ENCODE measurements around the gene PHC2.

Gene PHC2

GRCh38 chr1:33354707-33355316, 76.1 kb downstream of the PHC2 start:
- no peak overlapping the region for H3K4me3 ChIP-seq (ENCODE audit: low read length)
- no peaks in the 10 kb centered on the region for H3K79me2 ChIP-seq (ENCODE audit: low read length)
- no peaks in the 10 kb centered on the region for H3K36me3 ChIP-seq (replicated peaks; ENCODE audit: insufficient read depth, low read length)
- DNase-seq = no peak
- H3K4me1 ChIP-seq (ENCODE audit: low read length) = 0 out of 2 replicates have a peak, but pooled peaks cover 3% of the 10 kb centered on the region
- H3K4me2 ChIP-seq (ENCODE audit: low read depth, low read length) = no peak overlapping the region
- no peak overlapping the region for H3K9ac ChIP-seq (ENCODE audit: low read length)
- H2AFZ ChIP-seq (ENCODE audit: low read length) = no peak overlapping the region
- no peaks in the 10 kb centered on the region for H3K9me2 ChIP-seq (replicated peaks; ENCODE audit: insufficient read depth, low read length)
- no peaks in the 10 kb centered on the region for H3F3A ChIP-seq (ENCODE audit: insufficient read depth, low read length)
- peaks cover 4% of the 10 kb centered on the region; the same call in 1 of the 2 replicates for H3K27me3 ChIP-seq (replicated peaks; ENCODE audit: insufficient read depth, low read length)
- no peaks in the 10 kb centered on the region for H4K20me1 ChIP-seq (ENCODE audit: insufficient read depth, low read length)
- H3K27ac ChIP-seq (ENCODE audit: low read length) = no peak overlapping the region
- TF ChIP-seq EZH2phosphoT487 (IDR thresholded peaks at IDR 0.05; ENCODE audit: low read length) = no peak
- no peak for TF ChIP-seq EZH2 (optimal IDR thresholded peaks at IDR 0.05; ENCODE audit: low read depth, low read length)
- TF ChIP-seq, protein P1, sequence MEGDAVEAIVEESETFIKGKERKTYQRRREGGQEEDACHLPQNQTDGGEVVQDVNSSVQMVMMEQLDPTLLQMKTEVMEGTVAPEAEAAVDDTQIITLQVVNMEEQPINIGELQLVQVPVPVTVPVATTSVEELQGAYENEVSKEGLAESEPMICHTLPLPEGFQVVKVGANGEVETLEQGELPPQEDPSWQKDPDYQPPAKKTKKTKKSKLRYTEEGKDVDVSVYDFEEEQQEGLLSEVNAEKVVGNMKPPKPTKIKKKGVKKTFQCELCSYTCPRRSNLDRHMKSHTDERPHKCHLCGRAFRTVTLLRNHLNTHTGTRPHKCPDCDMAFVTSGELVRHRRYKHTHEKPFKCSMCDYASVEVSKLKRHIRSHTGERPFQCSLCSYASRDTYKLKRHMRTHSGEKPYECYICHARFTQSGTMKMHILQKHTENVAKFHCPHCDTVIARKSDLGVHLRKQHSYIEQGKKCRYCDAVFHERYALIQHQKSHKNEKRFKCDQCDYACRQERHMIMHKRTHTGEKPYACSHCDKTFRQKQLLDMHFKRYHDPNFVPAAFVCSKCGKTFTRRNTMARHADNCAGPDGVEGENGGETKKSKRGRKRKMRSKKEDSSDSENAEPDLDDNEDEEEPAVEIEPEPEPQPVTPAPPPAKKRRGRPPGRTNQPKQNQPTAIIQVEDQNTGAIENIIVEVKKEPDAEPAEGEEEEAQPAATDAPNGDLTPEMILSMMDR (IDR thresholded peaks at IDR 0.05; ENCODE audit: low read length) = no peak
- H3K9me3 ChIP-seq (replicated peaks; ENCODE audit: insufficient read depth, low read length) = no peaks in the 10 kb centered on the region

DNA sequence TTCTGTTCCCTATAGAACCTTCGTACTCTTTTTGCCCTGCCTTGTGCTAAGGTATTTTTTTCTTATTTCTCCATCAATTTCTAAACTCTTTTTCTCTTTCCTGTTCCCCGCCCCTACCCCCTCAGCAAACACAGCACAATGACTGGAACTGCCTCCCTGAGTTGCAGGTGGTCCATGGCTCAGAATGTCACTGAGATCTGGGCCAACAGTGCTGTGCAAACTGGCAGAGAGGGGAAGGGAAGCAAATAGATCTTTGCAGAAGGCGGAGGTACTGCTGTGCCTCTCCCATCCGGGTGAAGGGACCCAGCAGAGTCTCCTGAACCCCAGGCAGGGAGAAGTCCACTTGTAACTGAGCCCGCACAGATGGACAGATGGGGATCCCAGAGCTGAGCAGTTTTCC, 77.4 kb downstream of the PHC2 start:
- DNase-seq = no peak
- H3K9me3 ChIP-seq (replicated peaks; ENCODE audit: insufficient read depth, low read length) = no peaks in the 10 kb centered on the region
- H3K27me3 ChIP-seq (replicated peaks; ENCODE audit: insufficient read depth, low read length) = peaks cover 4% of the 10 kb centered on the region; the same call in 1 of the 2 replicates
- no peak overlapping the region for H2AFZ ChIP-seq (ENCODE audit: low read length)
- TF ChIP-seq EZH2 (optimal IDR thresholded peaks at IDR 0.05; ENCODE audit: low read depth, low read length) = no peak
- TF ChIP-seq, protein P1 (IDR thresholded peaks at IDR 0.05; ENCODE audit: low read length) = no peak
- TF ChIP-seq EZH2phosphoT487 (IDR thresholded peaks at IDR 0.05; ENCODE audit: low read length) = no peak
- H3K36me3 ChIP-seq (replicated peaks; ENCODE audit: insufficient read depth, low read length) = no peaks in the 10 kb centered on the region
- H3K79me2 ChIP-seq (ENCODE audit: low read length) = peaks cover 6% of the 10 kb centered on the region
- no peak overlapping the region for H3K27ac ChIP-seq (ENCODE audit: low read length)
- no peak overlapping the region for H3K4me3 ChIP-seq (ENCODE audit: low read length)
- no peaks in the 10 kb centered on the region for H3K9me2 ChIP-seq (replicated peaks; ENCODE audit: insufficient read depth, low read length)
- no peak overlapping the region for H3K9ac ChIP-seq (ENCODE audit: low read length)
- peaks cover 4% of the 10 kb centered on the region for H3K4me1 ChIP-seq (ENCODE audit: low read length)
- no peaks in the 10 kb centered on the region for H3F3A ChIP-seq (ENCODE audit: insufficient read depth, low read length)
- H3K4me2 ChIP-seq (ENCODE audit: low read depth, low read length) = no peak overlapping the region
- no peaks in the 10 kb centered on the region for H4K20me1 ChIP-seq (ENCODE audit: insufficient read depth, low read length)

- Histone ChIP-seq H3K27me3 (replicated peaks; ENCODE audit: insufficient read depth, low read length) (peaks cover 4% of the 10 kb centered on the region; the same call in 1 of the 2 replicates), H3K4me1 (ENCODE audit: low read length) (peaks cover 19% of the 10 kb centered on the region), H3K4me3 (ENCODE audit: low read length) (no peak overlapping the region), H4K20me1 (ENCODE audit: insufficient read depth, low read length) (no peaks in the 10 kb centered on the region), H2AFZ (ENCODE audit: low read length) (no peak overlapping the region), H3K79me2 (ENCODE audit: low read length) (peaks cover 28% of the 10 kb centered on the region), H3K9ac (ENCODE audit: low read length) (no peak overlapping the region), H3K9me3 (replicated peaks; ENCODE audit: insufficient read depth, low read length) (no peaks in the 10 kb centered on the region), H3F3A (ENCODE audit: insufficient read depth, low read length) (no peaks in the 10 kb centered on the region), H3K9me2 (replicated peaks; ENCODE audit: insufficient read depth, low read length) (no peaks in the 10 kb centered on the region), H3K36me3 (replicated peaks; ENCODE audit: insufficient read depth, low read length) (no peaks in the 10 kb centered on the region), H3K4me2 (ENCODE audit: low read depth, low read length) (no peak overlapping the region), H3K27ac (ENCODE audit: low read length) (no peak overlapping the region)
- TF ChIP-seq EZH2phosphoT487 (IDR thresholded peaks at IDR 0.05; ENCODE audit: low read length) (no peak), EZH2 (optimal IDR thresholded peaks at IDR 0.05; ENCODE audit: low read depth, low read length) (no peak)
- TF ChIP-seq, protein P1 (IDR thresholded peaks at IDR 0.05; ENCODE audit: low read length) = no peak
- DNase-seq = no peak
These were observed 79.6 kb downstream of the PHC2 start for GRCh38 chr1:33351281-33351660.
